HEK293 (cell line): ENCODE data around the gene AVPR1B.

Experiments used
- CTCF ChIA-PET: fragments of 350-600 bp; formaldehyde crosslinking; extraction: SDS; loops from one replicate; lab custom pipeline; 2021; ENCODE audit warnings: antibody characterized with exemption; lab: Yijun Ruan, JAX
- POLR2A ChIA-PET: fragments of 300-600 bp; formaldehyde crosslinking; extraction: SDS; loops from one replicate; lab custom pipeline; 2020; ENCODE audit warnings: antibody characterized with exemption, inconsistent platforms; lab: Yijun Ruan, JAX
- H3K27ac ChIP-seq: fragments of 200-500 bp; sonication (Bioruptor generic); 2 replicates; pipeline ENCODE4 v1.5.1; 2014; ENCODE audit warnings: low read depth, low read length, control low read depth, inconsistent platforms; ENCODE audit errors: extremely low read depth
- H3K36me3 ChIP-seq, 2 experiments: fragments of 200-500 bp in 1 of 2; sonication (Bioruptor generic) in 1 of 2; 1 replicate in 1 of 2; 2 replicates in 1 of 2; pipeline ENCODE4 v1.5.1; 2014 to 2017; ENCODE audit warnings: inconsistent platforms in 2 of 2, low read length in 2 of 2; ENCODE audit not compliant: control insufficient read depth in 2 of 2, insufficient read depth in 1 of 2
- H3K4me1 ChIP-seq: fragments of 200-500 bp; sonication (Bioruptor generic); 2 replicates; pipeline ENCODE4 v1.5.1; 2014; ENCODE audit warnings: mild to moderate bottlenecking, low read length, inconsistent platforms; ENCODE audit not compliant: control insufficient read depth, insufficient read depth
- H3K4me3 ChIP-seq: 2 replicates; pipeline ENCODE4 v1.5.1; 2011; ENCODE audit warnings: low read depth, mild to moderate bottlenecking, control low read depth, low read length, moderate library complexity
- H3K9me3 ChIP-seq: fragments of 200-500 bp; sonication (Bioruptor generic); 2 replicates; pipeline ENCODE4 v1.5.1; 2014; ENCODE audit warnings: low read depth, low read length, inconsistent platforms; ENCODE audit not compliant: control insufficient read depth, insufficient read depth
- PRDM10 ChIP-seq: fragments of 450-650 bp; formaldehyde crosslinking; IDR thresholded peaks from 2 replicates; pipeline ENCODE4 v1.5.1; 2016; ENCODE audit warnings: missing biosample characterization, missing genetic modification characterization
- PRDM2 ChIP-seq: fragments of 450-650 bp; formaldehyde crosslinking; IDR thresholded peaks from 2 replicates; pipeline ENCODE4 v1.5.1; 2016; ENCODE audit warnings: missing biosample characterization, missing genetic modification characterization, borderline replicate concordance
- REST ChIP-seq: fragments of 450-650 bp; formaldehyde crosslinking; IDR thresholded peaks from 2 replicates; pipeline ENCODE4 v1.5.1; 2016; ENCODE audit warnings: missing biosample characterization, missing genetic modification characterization
- TCF7L2 ChIP-seq: IDR thresholded peaks from 2 replicates; pipeline ENCODE4 v1.6.1; 2011; ENCODE audit warnings: low read depth, mild to moderate bottlenecking, inconsistent platforms, low read length, moderate library complexity, borderline replicate concordance
- ZBTB6 ChIP-seq: fragments of 450-650 bp; formaldehyde crosslinking; IDR thresholded peaks from 2 replicates; pipeline ENCODE4 v1.5.1; 2017; ENCODE audit warnings: missing biosample characterization, missing genetic modification characterization
- ZBTB8A ChIP-seq: fragments of 450-650 bp; formaldehyde crosslinking; IDR thresholded peaks from 2 replicates; pipeline ENCODE4 v1.5.1; 2016; ENCODE audit warnings: missing biosample characterization, missing genetic modification characterization
- ZNF132 ChIP-seq: fragments of 450-650 bp; formaldehyde crosslinking; IDR thresholded peaks from 2 replicates; pipeline ENCODE4 v1.5.1; 2017; ENCODE audit warnings: missing biosample characterization, missing genetic modification characterization, borderline replicate concordance
- ZNF174 ChIP-seq: fragments of 450-650 bp; formaldehyde crosslinking; IDR thresholded peaks from 2 replicates; pipeline ENCODE4 v1.5.0; 2017; ENCODE audit warnings: missing biosample characterization, mild to moderate bottlenecking, missing genetic modification characterization
- ZNF394 ChIP-seq: fragments of 450-650 bp; formaldehyde crosslinking; IDR thresholded peaks from 2 replicates; pipeline ENCODE4 v1.5.1; 2016; ENCODE audit warnings: missing biosample characterization, missing genetic modification characterization, mild to moderate bottlenecking, moderate library complexity, borderline replicate concordance
- ZNF510 ChIP-seq: fragments of 450-650 bp; formaldehyde crosslinking; IDR thresholded peaks from 2 replicates; pipeline ENCODE4 v1.5.1; 2018; ENCODE audit warnings: mild to moderate bottlenecking, missing genetic modification characterization, missing biosample characterization; ENCODE audit not compliant: insufficient replicate concordance
- ZNF521 ChIP-seq: fragments of 450-650 bp; formaldehyde crosslinking; IDR thresholded peaks from 2 replicates; pipeline ENCODE4 v1.5.1; 2017; ENCODE audit warnings: missing biosample characterization, mild to moderate bottlenecking, missing genetic modification characterization
- ZNF530 ChIP-seq: fragments of 450-650 bp; formaldehyde crosslinking; IDR thresholded peaks from 2 replicates; pipeline ENCODE4 v1.5.1; 2016; ENCODE audit warnings: low read depth, missing biosample characterization, missing genetic modification characterization
- ZNF677 ChIP-seq: fragments of 450-650 bp; IDR thresholded peaks from 2 replicates; pipeline ENCODE4 v1.5.0; 2018; ENCODE audit warnings: missing biosample characterization, mild to moderate bottlenecking, missing genetic modification characterization, moderate library complexity
- ZNF777 ChIP-seq: fragments of 450-650 bp; formaldehyde crosslinking; IDR thresholded peaks from 2 replicates; pipeline ENCODE4 v1.5.1; 2017; ENCODE audit warnings: missing biosample characterization, missing genetic modification characterization, borderline replicate concordance
- ZXDB ChIP-seq: fragments of 450-650 bp; formaldehyde crosslinking; IDR thresholded peaks from 2 replicates; pipeline ENCODE4 v1.5.1; 2016; ENCODE audit warnings: missing biosample characterization, missing genetic modification characterization

AVPR1B gene

GRCh38 chr1:206100226-206100815 lies 16.9 kb downstream of the AVPR1B start (continued):
- TF ChIP-seq PRDM10 (tag by site-specific recombination) (no peak), ZNF530 (tag by site-specific recombination) (no peak)

GRCh38 chr1:206098242-206098919 lies 18.8 kb downstream of the AVPR1B start:
- POLR2A ChIA-PET, result no interaction called here
- H3K4me3 ChIP-seq, result no peak overlapping the region
- no peak overlapping the region for H3K27ac ChIP-seq
- TF ChIP-seq ZXDB (tag by site-specific recombination) (no peak), ZNF677 (no peak), ZNF132 (no peak), REST (tag by site-specific recombination) (no peak), ZNF510 (tag by site-specific recombination) (no peak)
- H3K4me1 ChIP-seq, result no peaks in the 10 kb centered on the region
- CTCF ChIA-PET, result interaction anchor here (0.7 to 1.4 kb wide), 3 partner anchors 61 to 122 kb away, joined by 3 to 4 read pairs (median 3); no protein-coding TSS in a partner anchor
- H3K9me3 ChIP-seq, result no peaks in the 10 kb centered on the region
- no peaks in the 10 kb centered on the region for H3K36me3 ChIP-seq

- POLR2A ChIA-PET, result no interaction called here
- CTCF ChIA-PET, result interaction anchor here (0.6 to 1.1 kb wide), 3 partner anchors 10 to 374 kb away, joined by 3 read pairs; no protein-coding TSS in a partner anchor
- Histone ChIP-seq H3K36me3 (no peaks in the 10 kb centered on the region), H3K4me1 (no peaks in the 10 kb centered on the region), H3K4me3 (no peak overlapping the region), H3K9me3 (no peaks in the 10 kb centered on the region), H3K27ac (no peak overlapping the region)
- no peak for TF ChIP-seq ZNF521 (tag by site-specific recombination)
- no peak for TF ChIP-seq TCF7L2
- no peak for TF ChIP-seq ZBTB6 (tag by site-specific recombination)
- TF ChIP-seq ZNF777 (tag by site-specific recombination), result no peak
- no peak for TF ChIP-seq ZNF174 (tag by site-specific recombination)
- TF ChIP-seq ZBTB8A, result no peak
- no peak for TF ChIP-seq ZNF394
- TF ChIP-seq PRDM2 (tag by site-specific recombination), result no peak
Observed at GRCh38 chr1:206097381-206097780, 19.8 kb downstream of the AVPR1B start.
